Neural cell (in vitro differentiated cells): ENCODE measurements around the gene HAND1. TPM values are rescaled to one million over a fixed set of nuclear protein-coding genes. Genes with fewer than 3 reads are reported as not detected.

Source experiments
- H2AFZ ChIP-seq: fragments of 200-600, 300-800 bp; sonication (generic), shearing (Covaris generic); 2 replicates; pipeline ENCODE4 v1.6.0; 2014; ENCODE audit warnings: low read depth, mild to moderate bottlenecking, antibody characterized with exemption, low read length, moderate library complexity
- H3F3A ChIP-seq: fragments of 200-600 bp; shearing (Covaris generic); 2 replicates; pipeline ENCODE4 v1.6.1; 2016; ENCODE audit warnings: mild to moderate bottlenecking, moderate library complexity, mixed read lengths, antibody characterized with exemption, low read length; ENCODE audit not compliant: insufficient read depth, poor library complexity, severe bottlenecking
- H3K27ac ChIP-seq: fragments of 200-600, 300-800 bp; sonication (generic), shearing (Covaris generic); 2 replicates; pipeline ENCODE4 v1.5.1; 2014; ENCODE audit warnings: mild to moderate bottlenecking, low read length, moderate library complexity
- H3K27me3 ChIP-seq: fragments of 300-800, 200-600 bp; sonication (generic), shearing (Covaris generic); 2 replicates; pipeline ENCODE4 v1.6.0; 2014; ENCODE audit warnings: mild to moderate bottlenecking, low read depth, low read length, moderate library complexity; ENCODE audit not compliant: insufficient read depth
- H3K36me3 ChIP-seq: fragments of 300-800, 200-600 bp; sonication (generic), shearing (Covaris generic); 2 replicates; pipeline ENCODE4 v1.5.1; 2014; ENCODE audit warnings: mild to moderate bottlenecking, antibody characterized with exemption, low read length, moderate library complexity; ENCODE audit not compliant: insufficient read depth
- H3K4me2 ChIP-seq: fragments of 300-800, 200-600 bp; sonication (generic), shearing (Covaris generic); 2 replicates; pipeline ENCODE4 v1.6.0; 2014; ENCODE audit warnings: mild to moderate bottlenecking, low read length
- H3K4me3 ChIP-seq: fragments of 300-800, 200-600 bp; sonication (generic), shearing (Covaris generic); 2 replicates; pipeline ENCODE4 v1.5.1; 2014; ENCODE audit warnings: mild to moderate bottlenecking, low read length, moderate library complexity
- H3K79me2 ChIP-seq: fragments of 200-600 bp; shearing (Covaris generic); replicated peaks from 2 replicates; pipeline ENCODE4 v1.6.0; 2014; ENCODE audit warnings: mild to moderate bottlenecking, low read length, moderate library complexity; ENCODE audit not compliant: insufficient read depth
- H3K9ac ChIP-seq: fragments of 300-800, 200-600 bp; sonication (generic), shearing (Covaris generic); 2 replicates; pipeline ENCODE4 v1.6.1; 2016; ENCODE audit warnings: mild to moderate bottlenecking, low read length, mixed read lengths
- H3K9me2 ChIP-seq: fragments of 200-600 bp; shearing (Covaris generic); 2 replicates; pipeline ENCODE4 v1.6.1; 2016; ENCODE audit warnings: mild to moderate bottlenecking, low read length, mixed read lengths; ENCODE audit not compliant: insufficient read depth
- H3K9me3 ChIP-seq: fragments of 200-600, 300-800 bp; sonication (generic), shearing (Covaris generic); 2 replicates; pipeline ENCODE4 v1.6.1; 2016; ENCODE audit warnings: mild to moderate bottlenecking, mixed run types, low read length, moderate library complexity, mixed read lengths
- H4K20me1 ChIP-seq: fragments of 200-600 bp; shearing (Covaris generic); 2 replicates; pipeline ENCODE4 v1.6.1; 2016; ENCODE audit warnings: mild to moderate bottlenecking, mixed run types; ENCODE audit not compliant: insufficient read depth
- CTCF ChIP-seq: fragments of 450-650 bp; IDR thresholded peaks from 2 replicates; pipeline ENCODE4 v1.5.1; 2014; ENCODE audit warnings: antibody characterized with exemption, mild to moderate bottlenecking, moderate library complexity; ENCODE audit not compliant: poor library complexity, severe bottlenecking
- EZH2 ChIP-seq: fragments of 200-600, 300-800 bp; shearing (Covaris generic), sonication (generic); IDR thresholded peaks from 2 replicates; pipeline ENCODE4 v1.6.1; 2014; ENCODE audit warnings: antibody characterized with exemption, low read length, borderline replicate concordance, mild to moderate bottlenecking; ENCODE audit not compliant: insufficient read depth, poor library complexity, severe bottlenecking
- MXI1 ChIP-seq: fragments of 450-650 bp; conservative IDR thresholded peaks from 2 replicates; pipeline ENCODE4 v1.6.1; 2014; ENCODE audit warnings: antibody characterized with exemption, mild to moderate bottlenecking; ENCODE audit not compliant: poor library complexity, severe bottlenecking
- POLR2AphosphoS5 ChIP-seq: IDR thresholded peaks from 2 replicates; pipeline ENCODE4 v1.6.1; 2012
- RAD21 ChIP-seq: fragments of 450-650 bp; conservative IDR thresholded peaks from 2 replicates; pipeline ENCODE4 v1.6.1; 2014; ENCODE audit warnings: antibody characterized with exemption, mild to moderate bottlenecking, moderate library complexity
- SMC3 ChIP-seq: fragments of 450-650 bp; conservative IDR thresholded peaks from 2 replicates; pipeline ENCODE4 v1.6.1; 2014; ENCODE audit warnings: antibody characterized with exemption, mild to moderate bottlenecking, moderate library complexity; ENCODE audit not compliant: poor library complexity
- polyA plus RNA-seq: library from polyadenylated mRNA; depleted of rRNA; stranded (reverse); fragments of >200 nt; gene quantifications from 2 replicates; pipeline ENCODE4 v1.2.3, GENCODE V29; 2014

HAND1 gene
- polyA plus RNA-seq, 1 donor from 2014 or later = not detected

DNA sequence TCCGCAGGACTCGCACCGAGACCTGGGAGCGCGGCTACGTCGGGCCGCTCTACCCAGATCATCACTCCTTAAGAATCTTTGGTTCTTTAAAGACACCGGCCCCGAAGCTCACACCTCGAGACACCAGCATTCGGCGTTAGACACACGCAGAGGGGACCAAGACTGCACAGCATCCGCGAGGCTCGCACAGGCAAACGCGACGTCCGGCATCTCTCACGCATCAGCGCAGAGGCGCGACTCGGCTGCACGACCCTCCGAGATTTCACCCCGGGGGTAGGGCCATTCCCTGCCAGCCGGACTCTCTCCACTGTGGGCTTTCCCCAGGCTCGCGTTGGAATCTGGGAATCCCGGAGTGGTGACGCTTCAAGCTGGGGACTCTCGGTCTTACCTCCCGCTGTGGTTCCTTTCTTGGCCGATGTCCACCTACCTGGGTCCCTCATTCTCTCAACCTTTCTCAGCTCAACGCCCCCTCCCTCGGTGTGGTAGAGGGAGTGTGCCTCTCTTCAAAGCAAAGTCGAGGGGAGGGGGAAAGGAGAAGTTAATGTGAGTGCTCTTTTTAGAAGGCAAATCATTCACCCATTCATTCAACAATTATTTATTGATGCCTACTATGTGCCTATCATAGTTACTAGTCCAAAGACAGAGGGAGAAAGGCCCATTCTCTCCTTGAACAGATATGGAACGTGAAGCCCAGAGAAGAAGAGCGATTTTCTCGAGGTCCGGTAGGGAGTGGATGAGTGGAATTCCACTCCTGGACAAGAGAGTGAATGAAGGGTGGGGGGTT is 1.3 kb upstream of the HAND1 start:
- peak overlapping the region; percentile 26 for H3K4me3 ChIP-seq
- H3K79me2 ChIP-seq = no peaks in the 10 kb centered on the region
- H4K20me1 ChIP-seq = no peaks in the 10 kb centered on the region
- H3K4me2 ChIP-seq = no peak overlapping the region
- H3K27ac ChIP-seq = no peak overlapping the region
- no peaks in the 10 kb centered on the region for H3K36me3 ChIP-seq
- H3F3A ChIP-seq = no peaks in the 10 kb centered on the region
- H3K27me3 ChIP-seq = peaks cover 100% of the 10 kb centered on the region
- peak; percentile 82 for TF ChIP-seq EZH2
- no peak for TF ChIP-seq RAD21
- no peak overlapping the region for H3K9ac ChIP-seq
- H2AFZ ChIP-seq = no peak overlapping the region
- no peaks in the 10 kb centered on the region for H3K9me3 ChIP-seq
- no peaks in the 10 kb centered on the region for H3K9me2 ChIP-seq

GRCh38 chr5:154478752-154479159 is 729 bp upstream of the HAND1 start:
- Histone ChIP-seq H4K20me1 (no peaks in the 10 kb centered on the region), H2AFZ (no peak overlapping the region), H3K36me3 (no peaks in the 10 kb centered on the region), H3K4me2 (no peak overlapping the region), H3F3A (no peaks in the 10 kb centered on the region), H3K9me3 (no peaks in the 10 kb centered on the region), H3K27ac (no peak overlapping the region), H3K9me2 (no peaks in the 10 kb centered on the region), H3K27me3 (peaks cover 100% of the 10 kb centered on the region), H3K9ac (no peak overlapping the region), H3K4me3 (peak overlapping the region; percentile 26), H3K79me2 (no peaks in the 10 kb centered on the region)
- TF ChIP-seq POLR2AphosphoS5 (no peak), SMC3 (no peak), EZH2 (peak; percentile 37), CTCF (no peak)

DNA sequence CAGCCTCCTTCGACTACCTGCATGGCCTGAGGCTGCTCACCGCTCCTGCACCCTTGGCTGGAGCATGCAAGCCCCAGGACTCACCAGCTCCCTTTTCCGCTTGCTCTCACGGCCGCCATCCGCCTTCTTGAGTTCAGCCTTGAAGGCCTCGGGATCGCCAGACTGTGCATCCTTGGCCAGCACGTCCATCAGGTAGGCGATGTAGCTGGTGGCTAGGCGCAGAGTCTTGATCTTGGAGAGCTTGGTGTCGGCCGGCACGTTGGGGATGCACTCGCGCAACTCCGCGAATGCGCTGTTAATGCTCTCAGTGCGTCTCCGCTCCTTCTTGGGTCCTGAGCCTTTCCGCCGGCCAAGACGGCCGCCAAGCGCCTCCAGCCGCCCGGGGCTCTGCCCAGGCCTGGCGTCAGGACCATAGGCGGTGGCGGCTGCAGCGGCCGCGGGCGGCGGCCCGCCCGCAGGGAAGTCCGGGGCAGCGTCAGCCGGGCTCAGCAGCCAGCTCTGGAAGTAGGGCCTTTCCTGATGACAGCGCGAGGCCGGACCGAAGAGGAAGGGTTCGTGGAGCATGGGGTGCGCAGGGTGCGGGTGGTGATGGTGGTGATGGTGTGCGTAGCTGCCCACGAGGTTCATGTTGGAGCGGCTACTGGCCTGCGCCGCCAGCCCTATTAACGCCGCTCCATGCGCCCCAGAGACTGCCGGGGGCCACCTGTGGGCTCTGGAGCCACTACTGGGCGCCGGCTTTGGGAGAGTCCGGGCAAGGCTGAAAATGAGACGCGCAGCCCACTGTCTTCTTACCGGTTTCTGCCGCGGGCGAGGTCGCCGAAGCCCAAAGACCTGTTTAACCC is 424 bp downstream of the HAND1 start:
- Histone ChIP-seq H3K4me2 (no peak overlapping the region), H3K4me3 (peak overlapping the region; percentile 51), H3K27ac (no peak overlapping the region), H3K79me2 (no peaks in the 10 kb centered on the region), H3K9me3 (no peaks in the 10 kb centered on the region), H4K20me1 (no peaks in the 10 kb centered on the region), H3K36me3 (no peaks in the 10 kb centered on the region), H3K9ac (no peak overlapping the region), H2AFZ (no peak overlapping the region), H3F3A (no peaks in the 10 kb centered on the region), H3K9me2 (no peaks in the 10 kb centered on the region), H3K27me3 (peaks cover 100% of the 10 kb centered on the region)
- TF ChIP-seq EZH2 = peak; percentile 94
- no peak for TF ChIP-seq MXI1
